Kidney (tissue), 22 donors: ENCODE data around the gene NAA35. TPM values are rescaled to one million over a fixed set of nuclear protein-coding genes. Genes with fewer than 3 reads are reported as not detected.

ENCODE experiments used
- DNase-seq, 5 donors: peaks; one replicate each; pipeline ENCODE4 v3.0.0-alpha.2; 2013 to 2020
- FAIRE-seq: peaks from 2 replicates; lab custom pipeline; 2012; peaks lifted over from hg19 to GRCh38; lab: Jason Lieb, UNC
- H3K27ac ChIP-seq, 2 donors: one replicate each; pipeline ENCODE4 v1.7.0; 2013; ENCODE audit warnings: low read depth in 2 of 2, low read length in 2 of 2, inconsistent platforms in 1 of 2
- H3K27me3 ChIP-seq: one replicate; pipeline ENCODE4 v1.7.1; 2013; ENCODE audit warnings: low read length, inconsistent platforms; ENCODE audit not compliant: control insufficient read depth, insufficient read depth
- H3K36me3 ChIP-seq, 3 donors: one replicate each; pipeline versions ENCODE4 v1.7.0 to v1.7.1; 2013; ENCODE audit warnings: low read length in 3 of 3, control low read depth in 1 of 3, inconsistent platforms in 1 of 3; ENCODE audit not compliant: insufficient read depth in 3 of 3, control insufficient read depth in 2 of 3
- H3K4me1 ChIP-seq, 3 donors: one replicate each; pipeline versions ENCODE4 v1.7.0 to v1.7.1; 2013; ENCODE audit warnings: low read length in 3 of 3, inconsistent platforms in 1 of 3, low read depth in 1 of 3; ENCODE audit not compliant: control insufficient read depth in 2 of 3, insufficient read depth in 2 of 3
- H3K4me3 ChIP-seq, 3 donors: one replicate each; pipeline versions ENCODE4 v1.7.0 to v1.8.1; 2013; ENCODE audit warnings: low read length in 3 of 3, control low read depth in 1 of 3, inconsistent platforms in 1 of 3
- H3K9ac ChIP-seq, 3 donors: one replicate each; pipeline versions ENCODE4 v1.7.0 to v1.7.1; 2013; ENCODE audit warnings: low read length in 3 of 3, control low read depth in 1 of 3, inconsistent platforms in 1 of 3
- H3K9me3 ChIP-seq, 3 donors: one replicate each; pipeline versions ENCODE4 v1.7.0 to v1.7.1; 2013; ENCODE audit warnings: low read length in 3 of 3, control low read depth in 1 of 3, inconsistent platforms in 1 of 3; ENCODE audit not compliant: control insufficient read depth in 2 of 3, insufficient read depth in 1 of 3
- CTCF ChIP-seq: IDR thresholded peaks from 3 replicates; pipeline ENCODE4 v1.5.1; 2012; ENCODE audit warnings: mild to moderate bottlenecking, moderate library complexity, borderline replicate concordance; ENCODE audit not compliant: insufficient read depth; ENCODE audit errors: extremely low read depth
- intact Hi-C: fragments of 100-400 bp; cut with DNase I; formaldehyde crosslinking; loops from one replicate; pipeline ENCODE4 v1.11.1; 2022
- long read RNA-seq, 10 donors: library from polyadenylated mRNA in 1 of 10; unstranded in 1 of 10; transcript quantifications; one replicate each; pipeline ENCODE4 v2.0.0 and lab custom pipeline, GENCODE V29; 2021 to 2026
- polyA plus RNA-seq: library from polyadenylated mRNA; stranded (reverse); fragments of 350-450 nt; fragmentation: Illumina TruSeq; extraction: RNeasy Lipid Tissue Mini Kit (QIAGEN cat#74804); gene quantifications from one replicate; pipeline ENCODE4 v1.2.3, GENCODE V29; 2014; ENCODE audit warnings: low read depth, low replicate concordance; ENCODE audit not compliant: insufficient read depth
- total RNA-seq: library from RNA; stranded (reverse); fragmentation: NEBNext Ultra II Directional; extraction: Animal tissue kit (Norgen Biotek cat#: 25700); gene quantifications from one replicate; pipeline ENCODE4 v1.2.1, GENCODE V29; 2021
- donor health status: control.
- donor health status: control.
- donor health status: control.
- donor health status: control.
- donor health status: control.
- donor health status: DM: yes; HTN: yes; CAD: no.
- donor health status: Normal renal cell carcinoma (clear cell type).

Gene NAA35
- total RNA-seq (25.3 TPM), polyA plus RNA-seq (10.8 TPM)
- long read RNA-seq, donor 1, partial matches to known transcripts = 31 of 64 reads
- long read RNA-seq, donor 1, other reads (novel, unspliced or antisense) = 32 of 64 reads
- long read RNA-seq, donor 2, partial matches to known transcripts = 28 of 60 reads
- long read RNA-seq, donor 2, other reads (novel, unspliced or antisense) = 31 of 60 reads
- long read RNA-seq, donor 3, partial matches to known transcripts = 0 of 2 reads
- long read RNA-seq, donor 3, other reads (novel, unspliced or antisense) = 0 of 2 reads
- long read RNA-seq, donor 4, partial matches to known transcripts = 0 of 1 reads
- long read RNA-seq, donor 4, other reads (novel, unspliced or antisense) = 0 of 1 reads
- long read RNA-seq, donor 5, partial matches to known transcripts = 0 of 1 reads
- long read RNA-seq, donor 5, other reads (novel, unspliced or antisense) = 0 of 1 reads
- long read RNA-seq, donor 6, partial matches to known transcripts = 5 of 26 reads
- long read RNA-seq, donor 6, other reads (novel, unspliced or antisense) = 20 of 26 reads
- long read RNA-seq, donor 7, partial matches to known transcripts = 8 of 14 reads
- long read RNA-seq, donor 7, other reads (novel, unspliced or antisense) = 4 of 14 reads
- long read RNA-seq, donor 8, partial matches to known transcripts = 0 of 1 reads
- long read RNA-seq, donor 8, other reads (novel, unspliced or antisense) = 0 of 1 reads
- long read RNA-seq, donor 9, partial matches to known transcripts = 0 of 18 reads
- long read RNA-seq, donor 9, other reads (novel, unspliced or antisense) = 18 of 18 reads
- long read RNA-seq, donor 10, partial matches to known transcripts = 36 of 95 reads
- long read RNA-seq, donor 10, other reads (novel, unspliced or antisense) = 58 of 95 reads

GRCh38 chr9:85940832-85941621 is at the start of gene NAA35:
NAA35 (plus strand) TSS chr9:85941146; CDS start chr9:85942160, 1,014 bp downstream.
- H3K27ac ChIP-seq = peak within 1 kb of the TSS; percentile 92
- intact Hi-C loops = no loop called here
- H3K4me1 ChIP-seq = peaks cover 0 to 10% (median 5%) of the 10 kb centered on the region in 3 donors
- DNase-seq (peak; percentile 99 to 100 (median 99)), FAIRE-seq (peak; percentile 73)
- TF ChIP-seq CTCF = no peak
- peaks cover 0 to 5% (median 2%) of the 10 kb centered on the region in 3 donors for H3K36me3 ChIP-seq
- no peaks in the 10 kb centered on the region for H3K27me3 ChIP-seq
- H3K9ac ChIP-seq = peak within 1 kb of the TSS; percentile 68 to 88 (median 84)
- peaks cover 0 to 2% (median 0%) of the 10 kb centered on the region in 3 donors for H3K9me3 ChIP-seq
- H3K4me3 ChIP-seq = peak within 1 kb of the TSS; percentile 74 to 97 (median 82)

GRCh38 chr9:85892401-85892800 is 48.5 kb upstream of the NAA35 start:
- Histone ChIP-seq H3K9me3 (no peaks in the 10 kb centered on the region), H3K27me3 (no peaks in the 10 kb centered on the region), H3K9ac (no peak overlapping the region), H3K27ac (no peak overlapping the region), H3K4me1 (no peaks in the 10 kb centered on the region), H3K36me3 (peaks cover 0 to 2% (median 0%) of the 10 kb centered on the region in 3 donors), H3K4me3 (no peak overlapping the region)
- TF ChIP-seq CTCF = no peak
- no peak for DNase-seq
- intact Hi-C loops = no loop called here
- FAIRE-seq = no peak

DNA sequence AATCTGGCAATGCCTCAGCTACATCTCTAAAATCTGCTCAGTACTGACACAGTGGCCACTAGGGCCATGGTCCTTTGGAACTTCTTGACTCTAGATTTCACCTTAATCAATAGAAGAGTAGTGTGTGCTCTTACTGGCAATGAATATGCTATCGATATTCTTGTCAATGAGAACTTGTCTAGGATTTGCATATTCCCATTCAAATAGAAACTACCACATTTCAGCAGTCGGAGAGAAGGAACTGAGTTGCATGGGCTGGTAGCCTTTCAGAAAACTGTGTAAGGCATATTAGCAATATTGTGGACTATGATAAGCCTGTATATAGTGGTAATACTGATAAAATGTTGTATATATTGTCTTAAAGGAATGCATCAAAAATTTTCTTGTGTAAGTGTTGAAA is 45.3 kb upstream of the NAA35 start:
- DNase-seq = no peak
- no peaks in the 10 kb centered on the region for H3K9me3 ChIP-seq
- H3K27me3 ChIP-seq = no peaks in the 10 kb centered on the region
- H3K9ac ChIP-seq = no peak overlapping the region
- FAIRE-seq = no peak
- TF ChIP-seq CTCF = no peak
- intact Hi-C loops = no loop called here
- H3K36me3 ChIP-seq = peaks cover 0 to 2% (median 0%) of the 10 kb centered on the region in 3 donors
- no peaks in the 10 kb centered on the region for H3K4me1 ChIP-seq
- H3K4me3 ChIP-seq = no peak overlapping the region
- no peak overlapping the region for H3K27ac ChIP-seq
